RWPE2 (cell line): ENCODE data around the gene SPX.

Source experiments
- ATAC-seq: fragments of 200-7000 bp; cut with Tn5 transposase; 3 replicates; pipeline ENCODE4 v1.9.1; 2021; ENCODE audit warnings: low read depth
- DNase-seq: peaks from one replicate; pipeline ENCODE4 v3.0.0-alpha.2; 2020; ENCODE audit warnings: low spot score
- H3K27ac ChIP-seq: fragments of 450-650 bp; 2 replicates; pipeline ENCODE4 v1.5.1; 2017; ENCODE audit warnings: mild to moderate bottlenecking; ENCODE audit not compliant: poor library complexity, severe bottlenecking
- H3K27me3 ChIP-seq: fragments of 250-450 bp; sonication (Bioruptor Pico); 2 replicates; pipeline ENCODE4 v1.5.1; 2021; ENCODE audit warnings: mild to moderate bottlenecking, moderate library complexity; ENCODE audit not compliant: insufficient read depth, poor library complexity, severe bottlenecking
- H3K36me3 ChIP-seq: fragments of 250-450 bp; sonication (Bioruptor Pico); 2 replicates; pipeline ENCODE4 v1.5.1; 2020; ENCODE audit warnings: low read depth, mild to moderate bottlenecking, moderate library complexity
- H3K4me1 ChIP-seq: fragments of 250-450 bp; sonication (Bioruptor Pico); 2 replicates; pipeline ENCODE4 v1.5.1; 2021; ENCODE audit warnings: mild to moderate bottlenecking, moderate library complexity; ENCODE audit not compliant: insufficient read depth, poor library complexity, severe bottlenecking
- H3K4me3 ChIP-seq: fragments of 250-450 bp; sonication (Bioruptor Pico); 2 replicates; pipeline ENCODE4 v1.5.1; 2021; ENCODE audit warnings: mild to moderate bottlenecking, moderate library complexity; ENCODE audit not compliant: severe bottlenecking
- H3K9me3 ChIP-seq: fragments of 250-450 bp; sonication (Bioruptor Pico); 2 replicates; pipeline ENCODE4 v1.5.1; 2021; ENCODE audit warnings: mild to moderate bottlenecking, moderate library complexity; ENCODE audit not compliant: severe bottlenecking
- CTCF ChIP-seq: fragments of 450-650 bp; IDR thresholded peaks from one replicate; pipeline ENCODE4 v1.5.1; 2017; ENCODE audit warnings: mild to moderate bottlenecking, moderate library complexity; ENCODE audit not compliant: poor library complexity, severe bottlenecking

Gene SPX

GRCh38 chr12:21502872-21503271 is 23.2 kb upstream of the SPX start:
- ATAC-seq (no peak), DNase-seq (no peak)
- peak overlapping the region; percentile 67 for H3K4me3 ChIP-seq
- H3K9me3 ChIP-seq, result no peaks in the 10 kb centered on the region
- no peak for TF ChIP-seq CTCF
- H3K36me3 ChIP-seq, result peaks cover 15% of the 10 kb centered on the region
- H3K27ac ChIP-seq, result no peak overlapping the region
- no peaks in the 10 kb centered on the region for H3K27me3 ChIP-seq
- H3K4me1 ChIP-seq, result peaks cover 7% of the 10 kb centered on the region

- peaks cover 12% of the 10 kb centered on the region; the same call in 1 of the 2 replicates for H3K36me3 ChIP-seq
- no peak for DNase-seq
- H3K9me3 ChIP-seq, result no peaks in the 10 kb centered on the region
- TF ChIP-seq CTCF, result no peak
- H3K4me3 ChIP-seq, result no peak overlapping the region
- ATAC-seq, result no peak
- H3K27me3 ChIP-seq, result no peaks in the 10 kb centered on the region
- H3K4me1 ChIP-seq, result no peaks in the 10 kb centered on the region
- no peak overlapping the region for H3K27ac ChIP-seq
Observed at GRCh38 chr12:21505888-21506287, 20.2 kb upstream of the SPX start.

GRCh38 chr12:21507849-21508248 is 18.2 kb upstream of the SPX start:
- no peaks in the 10 kb centered on the region for H3K4me1 ChIP-seq
- ATAC-seq (no peak), DNase-seq (no peak)
- no peak overlapping the region for H3K4me3 ChIP-seq
- TF ChIP-seq CTCF, result no peak
- no peak overlapping the region for H3K27ac ChIP-seq
- peaks cover 20% of the 10 kb centered on the region; the same call in 1 of the 2 replicates for H3K36me3 ChIP-seq
- H3K9me3 ChIP-seq, result no peaks in the 10 kb centered on the region
- H3K27me3 ChIP-seq, result no peaks in the 10 kb centered on the region

- TF ChIP-seq CTCF, result no peak
- Histone ChIP-seq H3K4me1 (no peaks in the 10 kb centered on the region), H3K4me3 (no peak overlapping the region), H3K27ac (no peak overlapping the region), H3K27me3 (no peaks in the 10 kb centered on the region), H3K36me3 (peaks cover 20% of the 10 kb centered on the region; the same call in 1 of the 2 replicates), H3K9me3 (no peaks in the 10 kb centered on the region)
- DNase-seq (no peak), ATAC-seq (no peak)
Observed at GRCh38 chr12:21509768-21510167, 16.3 kb upstream of the SPX start.

- Histone ChIP-seq H3K36me3 (peaks cover 13% of the 10 kb centered on the region; the same call in 1 of the 2 replicates), H3K27me3 (no peaks in the 10 kb centered on the region), H3K9me3 (no peaks in the 10 kb centered on the region), H3K27ac (no peak overlapping the region), H3K4me1 (no peaks in the 10 kb centered on the region), H3K4me3 (no peak overlapping the region)
- no peak for TF ChIP-seq CTCF
- ATAC-seq (no peak), DNase-seq (no peak)
Observed at GRCh38 chr12:21516281-21516680, 9.8 kb upstream of the SPX start.
